H1 (cell line): ENCODE measurements around the gene ARMC12. TPM values are rescaled to one million over a fixed set of nuclear protein-coding genes. Genes with fewer than 3 reads are reported as not detected.
A peak's percentile ranks its signal among the peaks of the same experiment; 100 is the strongest.

Experiments
- CTCF ChIA-PET: fragments of 300-600 bp; sonication (Branson Sonifier 250); formaldehyde crosslinking; loops from one replicate; lab custom pipeline; 2021; ENCODE audit not compliant: partially characterized antibody; lab: Charles Lee
- POLR2A ChIA-PET: fragments of 300-600 bp; sonication (Branson Sonifier 250); formaldehyde crosslinking; loops from one replicate; lab custom pipeline; 2021; ENCODE audit warnings: inconsistent platforms; ENCODE audit not compliant: partially characterized antibody; lab: Charles Lee
- DNase-seq, 2 experiments: peaks; one replicate each; pipeline versions ENCODE4 v3.0.0 to v3.0.0-alpha.2; 2010 to 2022; ENCODE audit warnings: low spot score in 2 of 2, low read depth in 1 of 2, mixed read lengths in 1 of 2
- FAIRE-seq: peaks from 2 replicates; lab custom pipeline; 2011; peaks lifted over from hg19 to GRCh38; lab: Jason Lieb, UNC
- H2AFZ ChIP-seq: 2 replicates; pipeline ENCODE4 v1.8.1; 2012; ENCODE audit warnings: low read length, inconsistent platforms
- H2AK5ac ChIP-seq: 2 replicates; pipeline ENCODE4 v1.6.1; 2013; ENCODE audit warnings: low read depth, low read length
- H2BK120ac ChIP-seq: replicated peaks from 2 replicates; pipeline ENCODE3; 2013; ENCODE audit warnings: low read depth, low read length, inconsistent platforms
- H2BK12ac ChIP-seq: 2 replicates; pipeline ENCODE4 v1.6.1; 2013; ENCODE audit warnings: low read depth, low read length
- H2BK15ac ChIP-seq: 2 replicates; pipeline ENCODE4 v1.6.1; 2013; ENCODE audit warnings: low read length
- H2BK20ac ChIP-seq: 2 replicates; pipeline ENCODE4 v1.6.1; 2013; ENCODE audit warnings: low read length
- H2BK5ac ChIP-seq: 2 replicates; pipeline ENCODE4 v1.6.1; 2013; ENCODE audit warnings: low read depth, low read length
- H3K14ac ChIP-seq: 2 replicates; pipeline ENCODE4 v1.6.1; 2013; ENCODE audit warnings: inconsistent platforms; ENCODE audit not compliant: insufficient read length
- H3K18ac ChIP-seq: 2 replicates; pipeline ENCODE4 v1.6.1; 2013; ENCODE audit warnings: low read length; ENCODE audit errors: extremely low read depth
- H3K23ac ChIP-seq: 2 replicates; pipeline ENCODE4 v1.6.1; 2013; ENCODE audit warnings: inconsistent platforms; ENCODE audit not compliant: insufficient read length
- H3K23me2 ChIP-seq: 2 replicates; pipeline ENCODE4 v1.6.1; 2013; ENCODE audit warnings: low read depth, low read length
- H3K27ac ChIP-seq: 2 replicates; pipeline ENCODE4 v1.6.1; 2011; ENCODE audit warnings: low read depth, low read length, inconsistent platforms
- H3K27me3 ChIP-seq, 4 experiments: replicated peaks in 1 of 4; 1 replicate in 1 of 4; 2 replicates in 3 of 4; pipeline versions ENCODE4 v1.6.1 to v1.8.1; 2011 to 2013; ENCODE audit warnings: low read length in 3 of 4, mild to moderate bottlenecking in 3 of 4, inconsistent platforms in 2 of 4, mixed read lengths in 2 of 4, moderate library complexity in 1 of 4; ENCODE audit not compliant: control insufficient read depth in 3 of 4, insufficient read depth in 3 of 4; ENCODE audit errors: extremely low read depth in 1 of 4
- H3K36me3 ChIP-seq, 4 experiments: 2 replicates each; pipeline versions ENCODE4 v1.6.1 to v1.8.1; 2011 to 2013; ENCODE audit warnings: mild to moderate bottlenecking in 4 of 4, low read length in 3 of 4, moderate library complexity in 2 of 4, control low read depth in 1 of 4, inconsistent platforms in 1 of 4; ENCODE audit not compliant: insufficient read depth in 4 of 4, control insufficient read depth in 2 of 4
- H3K4ac ChIP-seq: replicated peaks from 2 replicates; pipeline ENCODE3; 2013; ENCODE audit warnings: low read length, low read depth, mixed read lengths, inconsistent platforms; ENCODE audit not compliant: insufficient read length
- H3K4me1 ChIP-seq, 4 experiments: replicated peaks in 1 of 4; 1 replicate in 1 of 4; 2 replicates in 3 of 4; pipeline versions ENCODE4 v1.6.1 to v1.8.1; 2011 to 2013; ENCODE audit warnings: low read length in 3 of 4, inconsistent platforms in 2 of 4, mixed read lengths in 1 of 4; ENCODE audit not compliant: insufficient read depth in 4 of 4, control insufficient read depth in 3 of 4
- H3K4me2 ChIP-seq, 2 experiments: 2 replicates each; pipeline versions ENCODE4 v1.6.1 to v1.8.1; 2011 to 2013; ENCODE audit warnings: low read depth in 2 of 2, low read length in 2 of 2, control low read depth in 1 of 2, inconsistent platforms in 1 of 2, mild to moderate bottlenecking in 1 of 2; ENCODE audit not compliant: insufficient read depth in 1 of 2
- H3K4me3 ChIP-seq, 4 experiments: fragments of 200-600, 300-600 bp in 1 of 4; sonication (generic), shearing (Covaris generic), sonication (Bioruptor Twin) in 1 of 4; 2 replicates each; pipeline versions ENCODE4 v1.5.1 to v1.8.1; 2011 to 2016; ENCODE audit warnings: low read length in 4 of 4, low read depth in 3 of 4, control low read depth in 2 of 4, inconsistent platforms in 2 of 4, mild to moderate bottlenecking in 2 of 4, mixed read lengths in 1 of 4, moderate library complexity in 1 of 4; ENCODE audit not compliant: insufficient read depth in 2 of 4; ENCODE audit errors: extremely low read depth in 1 of 4
- H3K56ac ChIP-seq: replicated peaks from 2 replicates; pipeline ENCODE3; 2013; ENCODE audit warnings: low read depth, mild to moderate bottlenecking, mixed read lengths, low read length, inconsistent platforms; ENCODE audit not compliant: insufficient read length
- H3K79me1 ChIP-seq: 2 replicates; pipeline ENCODE4 v1.6.1; 2013; ENCODE audit warnings: low read depth, low read length, control low read depth
- H3K79me2 ChIP-seq, 2 experiments: 2 replicates each; pipeline versions ENCODE4 v1.6.1 to v1.8.1; 2012 to 2013; ENCODE audit warnings: low read length in 2 of 2, mild to moderate bottlenecking in 2 of 2, inconsistent platforms in 1 of 2; ENCODE audit not compliant: insufficient read depth in 2 of 2, control insufficient read depth in 1 of 2
- H3K9ac ChIP-seq, 4 experiments: replicated peaks in 1 of 4; 1 replicate in 1 of 4; 2 replicates in 3 of 4; pipeline versions ENCODE4 v1.6.1 to v1.8.1; 2011 to 2013; ENCODE audit warnings: low read depth in 3 of 4, low read length in 3 of 4, control low read depth in 2 of 4, mild to moderate bottlenecking in 2 of 4, moderate library complexity in 2 of 4, inconsistent platforms in 1 of 4; ENCODE audit errors: extremely low read depth in 1 of 4
- H3K9me3 ChIP-seq, 2 experiments: 2 replicates each; pipeline versions ENCODE4 v1.6.1 to v1.8.1; 2012 to 2013; ENCODE audit warnings: mild to moderate bottlenecking in 2 of 2, moderate library complexity in 2 of 2, control low read depth in 1 of 2, inconsistent platforms in 1 of 2, low read depth in 1 of 2, low read length in 1 of 2, mixed read lengths in 1 of 2; ENCODE audit not compliant: insufficient read depth in 2 of 2
- H4K20me1 ChIP-seq, 2 experiments: replicated peaks in 1 of 2; 2 replicates each; pipeline versions ENCODE3 to v1.8.1; 2011 to 2013; ENCODE audit warnings: inconsistent platforms in 2 of 2, low read length in 2 of 2, mild to moderate bottlenecking in 1 of 2; ENCODE audit not compliant: insufficient read depth in 2 of 2, control insufficient read depth in 1 of 2
- H4K5ac ChIP-seq: 2 replicates; pipeline ENCODE4 v1.6.1; 2013; ENCODE audit warnings: low read length, low read depth, mixed read lengths, inconsistent platforms; ENCODE audit not compliant: insufficient read length
- H4K8ac ChIP-seq: 2 replicates; pipeline ENCODE4 v1.8.0; 2013; ENCODE audit warnings: mild to moderate bottlenecking, moderate library complexity, low read length, inconsistent platforms; ENCODE audit not compliant: insufficient read depth; ENCODE audit errors: extremely low read depth
- H4K91ac ChIP-seq: replicated peaks from 2 replicates; pipeline ENCODE3; 2013; ENCODE audit warnings: low read length, mixed read lengths, inconsistent platforms; ENCODE audit not compliant: insufficient read length
- BRCA1 ChIP-seq: IDR thresholded peaks from 2 replicates; pipeline ENCODE4 v1.6.1; 2012; ENCODE audit warnings: low read depth, low read length, improper control_type of control experiment
- CREB1 ChIP-seq: IDR thresholded peaks from 2 replicates; pipeline ENCODE4 v1.6.1; 2012; ENCODE audit warnings: inconsistent platforms
- CTBP2 ChIP-seq: IDR thresholded peaks from 2 replicates; pipeline ENCODE4 v1.7.0; 2011; ENCODE audit warnings: borderline replicate concordance, mild to moderate bottlenecking, moderate library complexity, mixed read lengths, low read length; ENCODE audit not compliant: insufficient read depth, insufficient read length
- EP300 ChIP-seq, 2 experiments: IDR thresholded peaks; 1 replicate in 1 of 2; 2 replicates in 1 of 2; pipeline ENCODE4 v1.6.1; 2011 to 2012; ENCODE audit warnings: low read depth in 2 of 2, low read length in 2 of 2, mild to moderate bottlenecking in 2 of 2, borderline replicate concordance in 1 of 2, inconsistent platforms in 1 of 2, moderate library complexity in 1 of 2
- HDAC6 ChIP-seq: IDR thresholded peaks from one replicate; pipeline ENCODE4 v1.7.1; 2012; ENCODE audit warnings: low read depth, mild to moderate bottlenecking, inconsistent platforms, low read length, moderate library complexity
- JUN ChIP-seq: IDR thresholded peaks from 2 replicates; pipeline ENCODE4 v1.6.1; 2011; ENCODE audit warnings: low read depth, mild to moderate bottlenecking, improper control_type of control experiment, low read length
- JUND ChIP-seq: IDR thresholded peaks from 2 replicates; pipeline ENCODE4 v1.6.1; 2011; ENCODE audit warnings: mild to moderate bottlenecking, improper control_type of control experiment, low read length
- KDM5A ChIP-seq: fragments of 200-600 bp; IDR thresholded peaks from 2 replicates; pipeline ENCODE4 v1.7.1; 2012; ENCODE audit warnings: mild to moderate bottlenecking, low read length, inconsistent platforms, mixed read lengths
- MAFK ChIP-seq: IDR thresholded peaks from 2 replicates; pipeline ENCODE4 v1.6.1; 2012; ENCODE audit warnings: low read depth, mild to moderate bottlenecking, improper control_type of control experiment, low read length
- POLR2A ChIP-seq, 2 experiments: IDR thresholded peaks; 1 replicate in 1 of 2; 2 replicates in 1 of 2; pipeline ENCODE4 v1.6.1; 2011; ENCODE audit warnings: low read depth in 2 of 2, low read length in 2 of 2, mild to moderate bottlenecking in 2 of 2; ENCODE audit errors: control extremely low read depth in 1 of 2
- RAD21 ChIP-seq, 2 experiments: IDR thresholded peaks in 1 of 2; conservative IDR thresholded peaks in 1 of 2; 2 replicates each; pipeline ENCODE4 v1.6.1; 2011; ENCODE audit warnings: low read depth in 2 of 2, low read length in 2 of 2, improper control_type of control experiment in 1 of 2, inconsistent platforms in 1 of 2, mild to moderate bottlenecking in 1 of 2, moderate library complexity in 1 of 2
- SP1 ChIP-seq: IDR thresholded peaks from 2 replicates; pipeline ENCODE4 v1.6.1; 2011; ENCODE audit warnings: low read depth, low read length
- YY1 ChIP-seq: IDR thresholded peaks from 2 replicates; pipeline ENCODE4 v1.6.1; 2011; ENCODE audit warnings: low read depth, mild to moderate bottlenecking, low read length
- WGBS, 2 experiments: shearing (Covaris generic) in 1 of 2; methylation state at CpG; one replicate each; pipeline versions ENCODE4 v1.1.6 to v1.1.7; 2013 to 2015; ENCODE audit warnings: low lambda C conversion rate in 2 of 2, mixed read lengths in 2 of 2, inconsistent platforms in 1 of 2, low coverage in 1 of 2, missing lambda C conversion rate in 1 of 2; ENCODE audit not compliant: insufficient replicate concordance in 2 of 2, insufficient coverage in 1 of 2, insufficient read length in 1 of 2; ENCODE audit errors: extremely low coverage in 1 of 2, missing lambda C conversion rate in 1 of 2; 5-methylcytosine and 5-hydroxymethylcytosine counted together
- polyA plus RNA-seq, 7 experiments: library from polyadenylated mRNA; depleted of rRNA in 3 of 7; stranded (reverse) in 5 of 7; unstranded in 2 of 7; fragments of >200 nt in 5 of 7; fragments of 200-250 nt in 2 of 7; gene quantifications; 1 replicate in 5 of 7; 2 replicates in 1 of 7; 4 replicates in 1 of 7; pipeline versions ENCODE4 v1.2.1 to v1.2.3, GENCODE V29; 2011 to 2013; ENCODE audit warnings: missing spikeins in 2 of 7, mixed read lengths in 2 of 7
- total RNA-seq: library from RNA; stranded (reverse); fragmentation: NEBNext Ultra II Directional; extraction: Animal tissue kit (Norgen Biotek cat#: 25700); gene quantifications from 2 replicates; pipeline ENCODE4 v1.2.1, GENCODE V29; 2021

Gene ARMC12
- total and polyA plus RNA-seq, 2 of the 8 experiments (the other 6 are each of a cell fraction or from before 2014, with no cell fraction given) = 0.86 to 3.7 TPM

- Histone ChIP-seq H2BK12ac (peak overlapping the region; percentile 0; the same call in 1 of the 2 replicates), H3K9ac (no peak overlapping the region), H2BK5ac (peak overlapping the region; percentile 48; the same call in 1 of the 2 replicates), H2BK120ac (peak overlapping the region; percentile 44), H4K5ac (no peak overlapping the region), H2AFZ (no peak overlapping the region), H3K56ac (no peak overlapping the region), H3K4ac (no peak overlapping the region), H2BK15ac (peak overlapping the region; percentile 2; the same call in 1 of the 2 replicates), H3K36me3 (no peaks in the 10 kb centered on the region), H3K79me1 (no peaks in the 10 kb centered on the region), H4K91ac (peak overlapping the region; percentile 29), H3K14ac (no peak overlapping the region), H3K4me3 (no peak overlapping the region), H3K23ac (no peak overlapping the region), H3K79me2 (no peaks in the 10 kb centered on the region), H3K18ac (peak overlapping the region; percentile 26; the same call in 1 of the 2 replicates), H3K4me2 (no peak overlapping the region; a peak in 1 of 4 replicates), H3K4me1 (peaks cover 3 to 27% (median 24%) of the 10 kb centered on the region in 4 experiments; a peak in 6 of 7 replicates), H3K23me2 (peaks cover 2% of the 10 kb centered on the region; the same call in 1 of the 2 replicates), H2AK5ac (no peak overlapping the region), H3K27ac (no peak overlapping the region), H4K20me1 (no peaks in the 10 kb centered on the region), H3K9me3 (no peaks in the 10 kb centered on the region; a peak in 1 of 4 replicates), H2BK20ac (no peak overlapping the region; the same call in 1 of the 2 replicates), H4K8ac (no peak overlapping the region; the same call in none of the 2 replicates), H3K27me3 (no peaks in the 10 kb centered on the region; a peak in 1 of 7 replicates)
- FAIRE-seq = no peak
- WGBS, 2 experiments = 61% methylated on average over 7 of the region's 8 CpGs; no CpG with 5 or more reads in 1 of the 2 experiments
- DNase-seq = peak in 1 of 2 experiments; percentile 64
- POLR2A ChIA-PET = interaction anchor here (1.1 to 8.7 kb wide), 3 partner anchors 12 to 181 kb away, joined by 3 to 84 read pairs (median 8); no protein-coding TSS in a partner anchor
- CTCF ChIA-PET = interaction anchor here (0.6 to 9.4 kb wide), 8 partner anchors 13 to 67 kb away, joined by 3 to 137 read pairs (median 3); partner anchors contain the start of genes CLPS and CLPSL2
- TF ChIP-seq EP300 (IDR thresholded peaks at IDR 0.05; ENCODE audit: borderline replicate concordance in 1 of 2, low read depth in 2 of 2, low read length in 2 of 2) = no peak
- no peak for TF ChIP-seq KDM5A
- TF ChIP-seq JUN = no peak
- 0 out of 2 replicates have a peak, but pooled peaks have one; percentile 12 for TF ChIP-seq SP1
- no peak for TF ChIP-seq JUND
- peak in 1 of 2 experiments; percentile 38; a peak in 1 of 4 replicates for TF ChIP-seq RAD21 (IDR thresholded peaks at IDR 0.05 in 1 of 2, conservative IDR thresholded peaks at IDR 0.05 in 1 of 2; ENCODE audit: low read depth in 2 of 2, low read length in 2 of 2)
- TF ChIP-seq POLR2A (IDR thresholded peaks at IDR 0.05; ENCODE audit: control extremely low read depth in 1 of 2, low read depth in 2 of 2, low read length in 2 of 2) = no peak
- no peak for TF ChIP-seq CREB1
- TF ChIP-seq CTBP2 = no peak
- no peak for TF ChIP-seq YY1
- TF ChIP-seq BRCA1 = no peak
- TF ChIP-seq MAFK = no peak
- no peak for TF ChIP-seq HDAC6
Measured at GRCh38 chr6:35742842-35743241, 6.0 kb downstream of the ARMC12 start.
